HG03342 (cell line): ENCODE measurements around the gene SDHA.
"Not testable (repeated sequence)": the region's sequence is repeated elsewhere in the genome, so short reads cannot be mapped to it uniquely, and the experiment has no call there.

Experiments
- ATAC-seq: cut with Tn5 transposase; IDR thresholded peaks from one replicate; pipeline ENCODE4 v1.9.1; 2021; ENCODE audit warnings: mild to moderate bottlenecking, moderate library complexity; ENCODE audit not compliant: unreplicated experiment

SDHA gene

GRCh38 chr5:218457-219291 lies 554 bp downstream of the SDHA start:
- peak; percentile 18 for ATAC-seq

GRCh38 chr5:219460-219863 lies 1.3 kb downstream of the SDHA start:
- ATAC-seq = no peak

DNA sequence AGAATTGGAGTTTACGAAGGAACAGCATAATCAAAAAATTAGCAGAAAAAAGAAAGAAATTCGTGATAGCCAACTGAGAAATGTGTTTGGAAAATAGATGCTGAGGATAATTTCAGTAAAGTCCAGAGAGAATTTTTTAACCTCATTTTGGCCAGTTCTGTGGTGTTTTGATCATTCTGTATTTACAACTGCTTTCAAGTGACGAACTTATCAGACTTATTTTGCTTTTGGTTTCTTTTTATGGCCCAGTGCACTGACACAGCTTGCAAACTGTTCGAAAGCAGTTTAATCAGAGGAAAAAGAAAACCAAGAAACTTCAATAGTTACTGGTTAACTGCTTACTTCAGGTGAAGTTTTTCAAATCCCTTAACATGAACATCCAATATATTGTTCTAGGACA lies 1.9 kb downstream of the SDHA start:
- peak; percentile 25 for ATAC-seq

DNA sequence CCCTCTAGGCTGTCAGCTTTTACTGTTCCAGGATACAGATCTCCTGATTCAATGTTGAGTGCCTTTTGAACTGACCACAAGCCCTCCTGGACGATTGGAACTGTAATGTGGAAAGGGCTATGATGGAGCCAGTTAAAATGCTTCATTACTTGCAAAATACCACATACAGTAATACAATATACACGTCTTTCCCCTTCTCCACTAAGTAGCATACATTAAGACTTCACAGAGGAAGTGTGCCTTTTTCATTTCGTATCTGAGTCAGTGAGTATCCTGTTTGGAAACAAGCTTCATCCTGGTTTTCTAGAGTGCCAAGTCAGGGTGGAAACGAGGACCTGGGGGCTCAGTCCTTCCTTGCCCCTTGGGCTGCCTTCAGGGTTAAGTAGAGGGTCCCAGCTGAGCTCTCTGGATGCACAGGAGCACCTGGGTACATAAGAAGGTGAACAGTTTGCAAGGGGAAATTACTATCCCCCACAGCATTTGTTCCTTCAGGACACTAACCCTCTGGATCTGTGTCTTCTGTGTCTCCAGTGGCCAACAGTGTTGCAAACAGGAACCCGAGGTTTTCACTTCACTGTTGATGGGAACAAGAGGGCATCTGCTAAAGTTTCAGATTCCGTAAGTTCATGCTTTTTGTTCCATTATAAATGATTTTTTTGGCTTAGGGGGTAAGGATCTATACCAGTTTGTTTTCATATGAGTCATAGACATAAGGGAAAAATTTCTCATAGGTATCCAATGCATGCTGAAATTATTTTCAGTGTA lies 5.0 kb downstream of the SDHA start:
- ATAC-seq = not testable (repeated sequence)

- no peak for ATAC-seq
Observed at GRCh38 chr5:223791-224190, 5.7 kb downstream of the SDHA start.

- ATAC-seq = no peak
Observed at GRCh38 chr5:225334-225733, 7.2 kb downstream of the SDHA start.

DNA sequence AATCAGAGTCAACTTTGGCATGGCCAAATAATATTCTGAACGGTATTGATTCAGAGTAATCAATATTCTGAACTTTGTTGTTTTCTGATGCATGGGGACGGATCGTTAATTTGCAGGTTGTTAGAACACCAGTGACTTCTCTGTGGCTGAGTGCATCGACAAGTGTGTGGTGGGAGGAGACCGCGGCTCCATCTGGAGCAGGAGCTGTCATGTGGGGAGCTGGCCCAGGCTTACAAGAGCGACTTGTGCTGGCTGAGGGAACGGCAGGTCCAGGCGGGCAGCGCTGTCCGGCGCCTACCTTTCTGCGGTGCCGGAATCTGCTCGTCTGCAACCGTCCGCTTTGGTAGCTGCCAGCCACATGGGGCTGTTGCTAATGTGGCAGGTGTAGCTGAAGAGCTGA lies 9.3 kb downstream of the SDHA start:
- ATAC-seq = not testable (repeated sequence)

- ATAC-seq = no peak
Observed at GRCh38 chr5:228886-229285, 10.8 kb downstream of the SDHA start.

DNA sequence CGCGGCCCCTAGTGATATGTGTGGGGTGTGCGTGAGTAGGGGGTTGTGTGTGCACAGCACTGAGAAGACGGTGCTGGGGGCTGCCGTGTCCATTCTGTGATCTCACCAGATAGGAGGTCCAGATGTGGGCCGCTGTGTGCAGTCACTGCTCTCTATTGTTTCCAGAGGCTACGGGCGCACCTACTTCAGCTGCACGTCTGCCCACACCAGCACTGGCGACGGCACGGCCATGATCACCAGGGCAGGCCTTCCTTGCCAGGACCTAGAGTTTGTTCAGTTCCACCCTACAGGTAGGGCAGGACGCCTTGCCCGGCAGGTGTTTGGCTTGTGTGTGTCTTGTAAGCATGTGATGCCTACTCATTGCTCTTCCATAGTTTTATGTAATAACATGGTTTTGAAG lies 12.6 kb downstream of the SDHA start:
- ATAC-seq = no peak

GRCh38 chr5:231661-232060 lies 13.5 kb downstream of the SDHA start:
- ATAC-seq = no peak

DNA sequence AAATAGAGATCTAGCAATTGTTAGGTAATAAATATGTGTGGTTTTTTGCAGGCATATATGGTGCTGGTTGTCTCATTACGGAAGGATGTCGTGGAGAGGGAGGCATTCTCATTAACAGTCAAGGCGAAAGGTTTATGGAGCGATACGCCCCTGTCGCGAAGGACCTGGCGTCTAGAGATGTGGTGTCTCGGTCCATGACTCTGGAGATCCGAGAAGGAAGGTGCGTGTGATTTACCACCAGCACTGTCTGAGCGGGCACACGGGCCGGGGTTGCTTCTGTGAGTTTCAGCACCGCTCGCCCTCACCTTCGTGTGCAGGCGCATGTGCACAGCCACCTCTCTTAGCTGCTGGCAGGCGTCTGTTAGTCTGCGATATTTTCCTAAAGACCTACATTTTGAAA lies 15.3 kb downstream of the SDHA start:
- not testable (repeated sequence) for ATAC-seq

- ATAC-seq = no peak
Observed at GRCh38 chr5:234450-234849, 16.3 kb downstream of the SDHA start.

DNA sequence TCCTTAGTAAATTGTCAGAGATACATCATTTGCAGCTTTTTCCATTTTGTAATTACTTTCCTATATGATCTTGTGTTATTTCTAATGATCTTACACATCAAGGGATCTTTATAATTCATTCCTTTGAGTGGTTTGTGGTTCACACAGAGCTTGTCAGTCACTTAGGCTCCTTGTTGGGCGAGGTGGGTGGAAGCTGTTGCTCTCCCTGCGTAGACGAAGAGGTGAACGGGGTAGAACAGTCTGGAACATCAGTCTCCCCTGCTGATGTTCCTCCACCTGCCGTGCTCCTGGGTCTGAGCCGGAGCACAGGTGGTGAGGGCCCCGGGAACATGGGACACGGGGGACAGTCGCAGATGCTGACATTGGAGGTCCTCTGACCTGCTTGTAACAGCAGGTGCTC lies 17.4 kb downstream of the SDHA start:
- ATAC-seq = not testable (repeated sequence)

DNA sequence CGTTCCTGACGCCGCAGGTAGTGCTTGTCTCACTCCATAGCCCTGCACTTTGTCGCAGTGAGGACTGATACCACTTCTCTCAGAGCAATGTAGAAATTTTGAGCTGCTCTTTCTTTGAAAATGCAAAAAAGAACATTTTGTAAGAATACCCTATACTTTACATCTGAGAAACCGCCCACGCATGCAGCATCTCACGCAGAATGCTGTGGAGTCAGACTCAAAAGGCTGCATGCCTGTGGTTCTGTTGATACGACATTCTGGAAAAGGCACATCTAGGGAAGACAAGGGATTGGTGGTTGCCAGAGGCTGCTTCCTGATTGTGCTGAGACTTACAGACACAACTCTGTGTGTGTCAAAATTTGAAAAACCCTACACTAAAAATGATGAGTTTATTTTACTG lies 19.8 kb downstream of the SDHA start:
- not testable (repeated sequence) for ATAC-seq

DNA sequence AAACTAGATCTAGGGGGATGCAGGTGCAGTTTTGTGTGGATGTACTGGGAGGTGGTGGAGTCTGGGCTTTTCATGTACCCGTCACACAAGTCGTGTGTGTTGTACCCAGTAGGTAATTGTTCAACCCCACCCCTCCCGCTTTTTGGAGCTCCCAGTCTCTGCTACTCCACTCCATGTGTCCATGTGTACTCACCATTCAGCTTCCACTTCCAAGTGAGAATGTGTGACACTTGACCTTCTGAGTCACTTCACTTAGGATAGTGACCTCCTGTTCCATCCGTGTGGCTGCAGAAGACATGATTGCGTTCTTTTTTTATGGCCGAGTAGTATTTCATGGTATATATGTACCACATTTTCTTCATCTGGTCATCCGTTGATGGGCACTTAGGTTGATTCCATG lies 22.4 kb downstream of the SDHA start:
- ATAC-seq = not testable (repeated sequence)

DNA sequence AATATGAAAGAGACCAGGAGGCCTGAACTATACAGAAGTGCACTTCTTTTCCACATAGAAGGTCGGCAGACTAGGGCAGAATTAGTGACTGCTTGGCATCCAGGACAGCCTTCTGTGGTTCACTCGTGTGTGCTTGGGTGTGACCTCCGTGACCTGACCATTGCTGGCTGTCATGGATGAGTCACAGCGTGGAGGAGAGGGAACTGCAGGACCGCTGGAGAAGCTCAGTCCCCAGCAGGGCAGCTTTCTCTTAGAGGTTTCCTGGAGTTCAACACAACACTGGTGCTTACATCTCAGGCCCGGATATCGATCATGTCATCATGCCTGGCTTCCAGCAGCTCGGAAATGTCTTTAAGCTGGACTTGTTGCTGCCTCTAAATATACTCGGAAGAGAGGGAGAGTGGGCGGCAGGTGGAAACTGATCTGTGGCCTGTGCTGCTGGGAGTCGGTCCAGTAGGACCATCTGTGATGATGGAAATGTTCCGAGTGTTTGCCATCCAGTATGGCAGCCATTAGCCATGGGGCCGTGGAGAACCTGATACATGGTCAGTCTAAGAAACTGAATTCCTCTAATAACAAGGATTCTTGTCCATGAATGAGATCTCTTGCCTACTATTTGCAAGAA lies 23.0 kb downstream of the SDHA start:
- ATAC-seq = not testable (repeated sequence)

GRCh38 chr5:243683-244367 lies 25.7 kb downstream of the SDHA start:
- ATAC-seq = not testable (repeated sequence)

DNA sequence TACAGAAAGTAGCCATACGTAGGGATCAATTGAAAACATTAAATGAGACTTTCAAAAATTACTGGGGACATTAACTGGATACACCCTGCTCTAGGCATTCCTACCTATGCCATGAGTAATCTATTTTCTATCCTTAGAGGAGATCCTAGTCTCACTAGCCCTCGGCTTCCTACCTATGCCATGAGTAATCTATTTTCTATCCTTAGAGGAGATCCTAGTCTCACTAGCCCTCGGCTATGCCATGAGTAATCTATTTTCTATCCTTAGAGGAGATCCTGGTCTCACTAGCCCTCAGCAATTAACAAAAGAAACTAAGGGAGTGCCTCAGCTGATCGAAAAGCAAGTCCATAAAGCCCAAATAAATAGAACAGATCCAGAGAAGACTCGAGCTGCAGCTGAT lies 27.6 kb downstream of the SDHA start:
- not testable (repeated sequence) for ATAC-seq

DNA sequence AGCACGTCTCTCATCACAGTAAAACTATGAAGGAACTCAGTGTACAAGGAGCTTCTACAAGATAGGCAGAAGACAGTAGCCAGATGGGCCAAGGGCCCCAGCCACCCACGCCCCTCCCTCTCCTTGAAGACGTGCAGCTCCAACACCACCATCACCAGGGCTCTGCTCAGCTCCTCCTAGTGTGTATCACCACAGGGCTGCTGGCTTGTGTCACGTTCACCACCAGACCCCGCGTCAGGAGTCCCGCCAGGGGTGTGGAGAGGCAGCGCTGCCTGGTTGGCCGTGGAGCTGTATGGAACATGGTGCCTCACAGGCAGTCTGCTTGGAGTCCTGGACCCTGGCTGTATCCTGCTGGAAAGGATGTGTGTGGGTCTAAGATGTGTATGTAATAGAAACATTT lies 32.3 kb downstream of the SDHA start:
- not testable (repeated sequence) for ATAC-seq

- ATAC-seq = not testable (repeated sequence)
Observed at GRCh38 chr5:251016-251415, 32.9 kb downstream of the SDHA start.

DNA sequence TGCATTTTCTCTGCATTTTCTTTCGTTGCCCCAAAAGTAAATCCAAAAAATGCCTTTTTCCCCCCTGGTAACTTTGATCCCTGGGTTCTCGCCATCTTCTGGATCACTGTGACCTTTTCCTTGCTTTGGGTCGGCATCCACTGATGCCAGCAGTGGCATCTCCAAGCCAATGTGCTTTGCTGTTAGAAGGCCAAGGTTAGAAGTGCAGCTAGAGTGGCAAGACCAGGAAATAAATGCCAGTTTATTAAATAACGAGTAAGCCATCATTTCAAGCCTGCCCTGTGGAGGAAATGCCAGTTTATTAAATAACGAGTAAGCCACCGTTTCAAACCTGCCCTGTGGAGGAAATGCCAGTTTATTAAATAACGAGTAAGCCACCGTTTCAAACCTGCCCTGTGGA lies 33.4 kb downstream of the SDHA start:
- not testable (repeated sequence) for ATAC-seq
